PC-3 (cell line): ENCODE data around the gene FBN3. TPM values are rescaled to one million over a fixed set of nuclear protein-coding genes. Genes with fewer than 3 reads are reported as not detected.
"Not testable (repeated sequence)": the region's sequence is repeated elsewhere in the genome, so short reads cannot be mapped to it uniquely, and the experiment has no call there.

Source experiments
- ATAC-seq: fragments of 200-7000 bp; cut with Tn5 transposase; 2 replicates; pipeline ENCODE4 v1.9.1; 2020; ENCODE audit warnings: mild to moderate bottlenecking, moderate library complexity
- BruUV-seq: library from RNA; stranded (reverse); fragments of 400-500 nt; replicated peaks from 2 replicates; lab custom pipeline; 2021; lab: Mats Ljungman, UMichigan
- CTCF ChIA-PET: fragments of 300-600 bp; sonication (Branson Sonifier 250); formaldehyde crosslinking; loops from one replicate; lab custom pipeline; 2022; ENCODE audit warnings: antibody characterized with exemption; lab: Charles Lee
- POLR2A ChIA-PET: fragments of 300-600 bp; sonication (Branson Sonifier 250); formaldehyde crosslinking; loops from one replicate; lab custom pipeline; 2022; ENCODE audit warnings: antibody characterized with exemption; ENCODE audit not compliant: unreplicated experiment; lab: Charles Lee
- DNase-seq: peaks from one replicate; pipeline ENCODE4 v3.0.0-alpha.2; 2015
- H2AFZ ChIP-seq: fragments of 300-600 bp; sonication (generic); 2 replicates; pipeline ENCODE4 v1.6.0; 2016; ENCODE audit warnings: antibody characterized with exemption, low read length
- H3F3A ChIP-seq: fragments of 300-600 bp; sonication (generic); one replicate; pipeline ENCODE4 v1.6.0; 2017; ENCODE audit warnings: antibody characterized with exemption, low read length, control low read depth, mild to moderate bottlenecking; ENCODE audit not compliant: unreplicated experiment
- H3K27ac ChIP-seq: fragments of 300-600 bp; sonication (generic); 2 replicates; pipeline ENCODE4 v1.5.1; 2016; ENCODE audit warnings: mild to moderate bottlenecking, low read length
- H3K27me3 ChIP-seq: fragments of 300-600 bp; sonication (generic); 2 replicates; pipeline ENCODE4 v1.6.1; 2016; ENCODE audit warnings: low read length, mixed read lengths
- H3K36me3 ChIP-seq: fragments of 300-600 bp; sonication (generic); 2 replicates; pipeline ENCODE4 v1.6.1; 2016; ENCODE audit warnings: low read depth, mixed run types, low read length, mixed read lengths
- H3K4me1 ChIP-seq: fragments of 300-600 bp; sonication (generic); 2 replicates; pipeline ENCODE4 v1.5.1; 2016; ENCODE audit warnings: low read length; ENCODE audit not compliant: insufficient read depth
- H3K4me2 ChIP-seq: fragments of 300-600 bp; sonication (generic); 2 replicates; pipeline ENCODE4 v1.6.0; 2016; ENCODE audit warnings: low read length
- H3K4me3 ChIP-seq: fragments of 300-600 bp; sonication (generic); 2 replicates; pipeline ENCODE4 v1.5.1; 2016; ENCODE audit warnings: mild to moderate bottlenecking, low read length, mixed read lengths
- H3K79me2 ChIP-seq: fragments of 300-600 bp; sonication (generic); 2 replicates; pipeline ENCODE4 v1.6.1; 2017; ENCODE audit warnings: low read length, mixed read lengths
- H3K9ac ChIP-seq: fragments of 300-600 bp; sonication (generic); 2 replicates; pipeline ENCODE4 v1.6.0; 2016; ENCODE audit warnings: mild to moderate bottlenecking, low read length
- H3K9me2 ChIP-seq: fragments of 300-600 bp; sonication (generic); replicated peaks from 2 replicates; pipeline ENCODE4 v1.6.1; 2016; ENCODE audit warnings: mixed run types, low read length, mixed read lengths
- H3K9me3 ChIP-seq: fragments of 300-600 bp; sonication (generic); 2 replicates; pipeline ENCODE4 v1.6.1; 2016; ENCODE audit warnings: low read length, mixed read lengths
- H4K20me1 ChIP-seq: fragments of 300-600 bp; sonication (generic); 2 replicates; pipeline ENCODE4 v1.6.1; 2016; ENCODE audit warnings: low read length, mixed read lengths
- CTCF ChIP-seq: fragments of 300-600 bp; sonication (generic); conservative IDR thresholded peaks from 2 replicates; pipeline ENCODE4 v1.5.1; 2017; ENCODE audit warnings: antibody characterized with exemption, low read depth, mild to moderate bottlenecking, low read length
- EZH2 ChIP-seq: fragments of 300-600 bp; sonication (generic); IDR thresholded peaks from one replicate; pipeline ENCODE4 v1.6.1; 2017; ENCODE audit warnings: antibody characterized with exemption, mild to moderate bottlenecking, low read length; ENCODE audit not compliant: unreplicated experiment
- EZH2phosphoT487 ChIP-seq: fragments of 300-600 bp; sonication (generic); IDR thresholded peaks from 2 replicates; pipeline ENCODE4 v1.6.1; 2018; ENCODE audit warnings: mild to moderate bottlenecking, antibody characterized with exemption, low read length, borderline replicate concordance
- intact Hi-C: fragments of 100-400 bp; cut with micrococcal nuclease; formaldehyde crosslinking; loops from 2 replicates; pipeline ENCODE4 v1.9.0; 2023
- total RNA-seq: library from RNA; depleted of rRNA; stranded (reverse); fragments of >200 nt; gene quantifications from 2 replicates; pipeline ENCODE4 v1.2.3, GENCODE V29; 2014

The FBN3 gene
- total RNA-seq, 1 experiment from 2014 or later: under 0.01 TPM

- Histone ChIP-seq H4K20me1 (no peaks in the 10 kb centered on the region), H3K36me3 (no peaks in the 10 kb centered on the region), H3K9me2 (no peaks in the 10 kb centered on the region), H3K4me3 (no peak overlapping the region), H3F3A (no peaks in the 10 kb centered on the region), H3K9me3 (no peaks in the 10 kb centered on the region), H3K27ac (no peak overlapping the region), H3K9ac (no peak overlapping the region), H3K79me2 (no peaks in the 10 kb centered on the region), H2AFZ (no peak overlapping the region), H3K4me2 (no peak overlapping the region), H3K4me1 (no peaks in the 10 kb centered on the region), H3K27me3 (no peaks in the 10 kb centered on the region)
- intact Hi-C loops: no loop called here
- ChIA-PET CTCF (no interaction called here), POLR2A (no interaction called here)
- BruUV-seq: no TSS peak
- no peak for TF ChIP-seq CTCF
- TF ChIP-seq EZH2: no peak
- no peak for TF ChIP-seq EZH2phosphoT487
- ATAC-seq (no peak), DNase-seq (no peak)
Observed at GRCh38 chr19:8105471-8105870, 43.9 kb downstream of the FBN3 start.

- BruUV-seq, H3K27me3 ChIP-seq, CTCF ChIA-PET, H3K4me1 ChIP-seq, H3K27ac ChIP-seq, H3K36me3 ChIP-seq, H3K9me2 ChIP-seq, H2AFZ ChIP-seq, DNase-seq, H3K79me2 ChIP-seq, H3F3A ChIP-seq, H3K4me3 ChIP-seq, H4K20me1 ChIP-seq, ATAC-seq, intact Hi-C loops, POLR2A ChIA-PET, H3K4me2 ChIP-seq, H3K9ac ChIP-seq, H3K9me3 ChIP-seq: not testable (repeated sequence)
Observed at GRCh38 chr19:8101910-8102309, 47.5 kb downstream of the FBN3 start.

- Histone ChIP-seq H3K79me2 (no peaks in the 10 kb centered on the region), H3K36me3 (no peaks in the 10 kb centered on the region), H3F3A (no peaks in the 10 kb centered on the region), H3K9me2 (no peaks in the 10 kb centered on the region), H3K4me1 (no peaks in the 10 kb centered on the region), H3K9me3 (no peaks in the 10 kb centered on the region), H3K4me3 (no peak overlapping the region), H3K4me2 (no peak overlapping the region), H4K20me1 (no peaks in the 10 kb centered on the region), H3K27me3 (no peaks in the 10 kb centered on the region), H3K9ac (no peak overlapping the region), H3K27ac (no peak overlapping the region), H2AFZ (no peak overlapping the region)
- intact Hi-C loops: no loop called here
- CTCF ChIA-PET: interaction anchor here (0.6 kb wide), 1 partner anchor 14 kb away, joined by 9 read pairs; no protein-coding TSS in a partner anchor
- DNase-seq: no peak
- TF ChIP-seq EZH2phosphoT487 (no peak), EZH2 (no peak), CTCF (no peak)
- POLR2A ChIA-PET: no interaction called here
- no TSS peak for BruUV-seq
- no peak for ATAC-seq
Observed at GRCh38 chr19:8101311-8101710, 48.1 kb downstream of the FBN3 start.
